D721Med (cell line): ENCODE results near the gene DLK2.

Source experiments
- DNase-seq: peaks from one replicate; pipeline ENCODE4 v3.0.0; 2011; ENCODE audit warnings: low spot score; ENCODE audit not compliant: insufficient read length
- FAIRE-seq: peaks from 2 replicates; lab custom pipeline; 2011; peaks lifted over from hg19 to GRCh38; lab: Jason Lieb, UNC
- CTCF ChIP-seq: IDR thresholded peaks from 2 replicates; pipeline ENCODE4 v1.5.1; 2012; ENCODE audit warnings: mild to moderate bottlenecking, control low read depth; ENCODE audit not compliant: insufficient read depth; ENCODE audit errors: missing control alignments

Gene DLK2

DNA sequence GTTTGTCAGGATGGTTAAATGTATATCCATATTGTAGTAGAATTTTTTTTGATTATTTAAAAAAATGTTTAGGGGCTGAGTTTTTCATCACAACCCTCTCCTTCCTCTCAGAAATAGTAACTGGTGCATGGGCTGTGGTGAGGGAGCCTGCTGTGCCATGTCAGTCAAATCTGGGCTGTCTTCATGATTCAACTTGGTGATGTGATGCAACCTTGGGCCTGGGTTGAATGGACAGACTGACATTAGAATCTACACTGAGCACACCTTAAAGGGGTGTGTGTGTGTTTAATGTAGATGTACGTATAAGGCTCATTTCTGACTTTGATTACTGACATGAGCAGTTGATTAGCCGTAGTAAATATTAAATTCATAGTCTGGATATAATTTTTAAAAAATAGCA, 25.7 kb upstream of the DLK2 start:
- FAIRE-seq (no peak), DNase-seq (no peak)
- TF ChIP-seq CTCF: no peak

DNA sequence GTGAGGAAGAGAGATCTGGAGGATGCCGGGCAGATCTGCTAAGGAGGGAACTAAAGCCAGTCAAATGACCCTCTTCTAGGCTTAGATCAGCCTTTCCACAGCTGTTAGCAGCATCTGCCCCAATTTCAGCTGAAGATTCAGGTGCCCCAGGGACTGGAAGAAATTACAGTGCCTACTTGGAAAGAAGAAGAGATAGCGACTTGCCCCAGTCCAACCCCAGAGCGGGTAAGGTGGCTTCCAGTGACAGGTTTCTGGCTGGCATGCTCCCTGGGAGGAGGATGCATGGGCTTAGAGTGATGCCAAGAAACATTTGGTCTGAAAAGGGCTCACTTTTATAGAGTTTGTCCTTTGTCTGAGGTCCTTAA, 22.6 kb upstream of the DLK2 start:
- no peak for TF ChIP-seq CTCF

DNA sequence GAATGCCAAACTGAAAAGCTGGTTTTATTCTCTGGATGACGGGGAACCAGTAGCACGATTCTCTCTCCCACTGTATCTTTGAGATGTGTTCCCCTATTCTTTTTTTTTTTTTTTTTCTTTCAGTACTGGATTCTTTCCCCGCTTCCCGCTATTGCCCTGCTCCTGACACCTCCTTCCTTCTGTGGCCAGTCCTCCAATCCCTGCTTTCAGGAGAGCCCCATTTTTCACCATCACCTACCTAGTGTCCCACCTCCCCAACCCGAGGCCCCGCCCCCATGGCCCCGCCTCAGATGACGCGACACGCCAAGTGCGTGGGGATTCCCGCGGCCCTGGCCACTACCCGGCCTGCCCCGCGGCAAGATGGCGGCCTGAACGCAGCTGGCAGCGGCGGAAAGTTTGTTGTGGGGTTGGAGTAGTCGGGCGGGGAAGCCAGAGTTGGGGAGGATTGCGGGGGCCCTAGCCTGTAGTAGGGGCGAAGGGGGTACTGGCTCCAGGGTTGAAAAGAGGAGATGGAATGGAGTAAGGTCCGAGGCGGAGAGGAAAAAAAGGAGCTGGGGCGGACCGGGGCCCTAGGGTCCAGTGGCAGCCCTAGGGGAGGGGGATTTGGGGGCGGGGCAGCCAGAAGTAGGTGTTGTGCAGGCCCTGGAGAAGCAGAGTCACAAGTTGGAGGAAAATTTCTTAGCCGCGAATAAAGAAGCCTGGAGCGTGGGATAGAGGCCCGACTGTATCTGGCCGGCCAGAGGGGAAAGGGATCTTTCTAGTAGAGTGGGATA, 22.1 kb upstream of the DLK2 start, which contains the start of gene TJAP1:
Gene TJAP1 (plus strand): TSS at position 336 of the 773 bp plus-strand sequence. CDS start 21,432 bp downstream, outside the sequence.
- DNase-seq (peak; percentile 88), FAIRE-seq (no peak)
- TF ChIP-seq CTCF: no peak

More for the DNA sequence above, 22.6 kb upstream of the DLK2 start:
- no peak for DNase-seq
- no peak for FAIRE-seq

GRCh38 chr6:43476746-43477145, 21.4 kb upstream of the DLK2 start:
- FAIRE-seq: no peak
- no peak for DNase-seq
- TF ChIP-seq CTCF: no peak

DNA sequence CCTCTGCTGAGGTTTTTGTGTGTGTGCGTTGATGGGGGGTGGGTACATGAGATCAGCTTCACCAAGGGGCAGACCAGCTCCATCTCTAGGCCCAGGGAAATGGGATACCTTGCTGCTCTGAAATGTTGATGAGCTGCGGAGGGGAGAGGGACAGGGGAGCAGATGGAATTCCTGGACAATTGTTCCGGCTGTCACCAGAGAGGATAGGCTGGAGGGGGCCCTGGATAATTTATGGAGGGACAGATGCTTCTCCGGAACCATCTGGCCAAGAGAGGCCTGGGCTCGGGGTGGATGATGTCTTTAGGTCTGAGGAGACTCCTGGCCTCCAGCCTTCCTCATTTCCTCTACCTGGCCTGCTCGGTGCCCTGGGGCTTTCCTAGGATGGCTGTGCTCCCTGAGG, 20.2 kb upstream of the DLK2 start:
- FAIRE-seq: no peak
- DNase-seq: no peak
- no peak for TF ChIP-seq CTCF

DNA sequence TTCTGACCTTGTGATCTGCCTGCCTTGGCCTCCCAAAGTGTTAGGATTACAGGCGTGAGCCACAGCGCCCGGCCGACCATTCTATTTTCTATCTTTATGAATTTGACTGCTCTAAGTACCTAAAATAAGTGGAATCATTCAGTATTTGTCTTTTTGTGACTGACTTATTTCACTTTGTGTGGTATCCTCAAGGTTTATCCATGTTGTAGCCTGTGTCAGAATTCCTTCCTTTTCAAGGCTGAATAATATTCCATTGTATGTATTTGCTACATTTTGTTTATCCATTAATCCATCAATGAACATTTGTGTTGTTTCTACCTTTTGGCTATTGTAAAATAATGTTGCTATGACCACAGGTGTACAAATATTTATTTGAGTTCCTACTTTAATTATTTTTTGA, 17.2 kb upstream of the DLK2 start:
- FAIRE-seq: no peak
- DNase-seq: no peak
- no peak for TF ChIP-seq CTCF

DNA sequence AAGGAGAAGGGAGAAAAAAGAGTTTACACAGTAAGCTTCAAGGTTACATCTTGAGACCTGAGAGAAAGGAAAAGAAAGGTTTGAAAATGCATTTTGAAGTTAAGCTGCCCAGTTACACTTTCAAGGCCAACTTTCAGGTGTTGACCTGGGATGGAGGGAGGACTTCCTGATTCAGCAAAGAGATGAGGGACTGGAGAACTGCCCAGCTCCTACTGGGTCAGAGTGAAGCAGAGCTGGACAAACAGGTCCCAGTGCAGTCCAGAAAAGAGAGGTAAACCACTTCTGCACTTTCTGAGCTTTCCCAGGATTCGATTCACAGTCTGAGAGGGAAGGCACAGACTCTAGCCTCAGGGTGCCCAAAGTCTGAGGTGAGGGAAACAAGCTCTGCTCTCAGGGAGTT, 16.1 kb upstream of the DLK2 start:
- no peak for DNase-seq
- TF ChIP-seq CTCF: no peak
- no peak for FAIRE-seq
